ENCODE measurements around the gene CHKA.

GRCh38 chr11:68081691-68082090, 39.5 kb downstream of the CHKA start:
- TF ChIP-seq CTCF (IDR thresholded peaks at IDR 0.05) (no peak), POLR2AphosphoS5 (IDR thresholded peaks at IDR 0.05; ENCODE audit: low read depth, low read length) (no peak), REST (IDR thresholded peaks at IDR 0.05; ENCODE audit: insufficient read depth in 1 of 2, low read depth in 2 of 2, low read length in 1 of 2) (no peak), SIN3A (IDR thresholded peaks at IDR 0.05; ENCODE audit: borderline replicate concordance, insufficient read depth, low read depth, low read length) (no peak), TCF7L2 (IDR thresholded peaks at IDR 0.05; ENCODE audit: low read depth, low read length) (no peak)

Data from Panc1 (cell line).